COLO829 (cell line): ENCODE measurements around the gene TTYH1.
"Not testable (repeated sequence)": the region's sequence is repeated elsewhere in the genome, so short reads cannot be mapped to it uniquely, and the experiment has no call there.

ENCODE experiments used
- DNase-seq: peaks from one replicate; pipeline ENCODE4 v3.0.0; 2012; ENCODE audit warnings: low spot score

The TTYH1 gene

GRCh38 chr19:54446349-54446748 lies 31.1 kb downstream of the TTYH1 start:
- DNase-seq: not testable (repeated sequence)

DNA sequence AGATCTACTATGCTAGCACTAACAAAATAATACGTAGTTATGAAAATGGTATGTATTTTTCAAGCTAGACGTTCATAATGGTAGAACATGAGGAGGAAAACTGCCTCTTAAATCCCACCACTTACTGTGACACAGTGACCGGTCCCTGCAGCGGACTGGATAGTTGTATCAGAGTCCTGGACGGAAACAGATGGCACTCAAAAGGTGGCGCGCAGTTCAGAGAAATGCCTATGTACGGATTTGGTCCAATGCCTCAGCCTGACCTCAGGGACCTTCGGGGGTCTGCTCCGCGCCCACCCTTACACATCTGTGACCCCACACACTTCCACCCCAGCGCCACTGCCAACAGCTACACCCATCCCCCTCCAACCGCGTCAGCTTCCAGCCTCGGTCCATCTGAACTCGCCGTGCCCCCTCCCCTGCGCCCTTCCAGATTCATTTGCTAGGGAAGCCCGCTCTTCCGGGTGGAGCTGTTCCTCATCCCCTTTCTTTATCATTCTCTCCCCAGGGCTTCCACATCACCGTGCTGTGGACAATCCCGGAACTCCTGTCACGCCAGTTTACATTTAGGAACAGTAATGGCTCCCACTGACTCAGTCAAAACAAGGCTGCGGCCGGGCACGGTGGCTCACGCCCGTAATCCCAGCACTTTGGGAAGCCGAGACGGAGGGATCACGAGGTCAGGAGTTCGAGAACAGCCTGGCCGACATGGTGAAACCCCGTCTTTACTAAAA lies 32.9 kb downstream of the TTYH1 start:
- peak; percentile 45 for DNase-seq

- peak; percentile 97 for DNase-seq
Measured at GRCh38 chr19:54448774-54449700, 33.8 kb downstream of the TTYH1 start, which contains the start of gene LENG8. Gene LENG8, plus strand, starts transcription at chr19:54449199. Its CDS starts 2,146 bp downstream, at chr19:54451345.

DNA sequence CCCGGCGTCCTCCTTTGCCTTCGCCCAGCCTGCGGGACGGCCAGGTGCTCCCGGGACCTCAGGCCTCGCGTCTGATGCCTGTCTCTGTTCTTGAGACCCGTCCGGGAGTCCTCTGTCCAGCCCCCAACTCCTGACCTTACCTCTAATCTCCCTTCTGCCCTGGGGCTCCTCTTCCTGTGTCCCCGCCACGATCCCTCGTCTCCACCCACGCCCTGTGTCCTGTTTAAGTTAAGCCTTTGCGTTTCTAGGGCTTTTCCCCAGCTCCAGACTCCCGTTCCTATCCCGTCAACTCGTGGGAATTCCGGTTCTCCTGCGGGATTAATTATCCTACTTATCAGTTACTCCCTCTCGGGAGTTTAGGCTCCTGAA lies 34.4 kb downstream of the TTYH1 start:
- DNase-seq: no peak

DNA sequence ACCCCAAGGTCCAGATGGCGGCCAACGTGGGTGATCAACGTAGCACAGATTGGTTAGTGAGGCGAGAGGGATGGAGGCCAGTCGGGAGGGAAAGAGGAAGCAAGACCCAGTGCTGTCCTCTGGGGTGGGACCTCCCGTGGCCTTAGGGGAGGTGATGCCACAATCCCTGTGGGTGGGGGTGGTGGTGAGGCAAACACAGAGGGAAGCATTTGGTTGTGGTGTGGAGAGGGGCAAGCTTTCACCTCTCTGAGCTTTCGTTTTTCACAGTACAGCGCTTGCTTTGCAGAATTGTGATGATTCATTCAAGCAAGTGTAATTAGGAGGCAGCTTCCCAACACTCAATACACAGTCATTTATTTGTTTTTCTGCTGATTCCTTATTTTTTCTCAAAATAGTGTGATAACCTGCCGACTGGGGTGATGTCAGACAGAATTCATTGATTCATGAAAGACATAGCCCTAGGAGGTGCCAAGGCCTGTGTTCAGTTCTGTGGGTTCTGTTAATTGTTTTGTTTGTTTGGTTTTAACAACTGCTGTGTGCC lies 36.1 kb downstream of the TTYH1 start:
- no peak for DNase-seq

GRCh38 chr19:54451997-54452396 lies 36.7 kb downstream of the TTYH1 start:
- no peak for DNase-seq

DNA sequence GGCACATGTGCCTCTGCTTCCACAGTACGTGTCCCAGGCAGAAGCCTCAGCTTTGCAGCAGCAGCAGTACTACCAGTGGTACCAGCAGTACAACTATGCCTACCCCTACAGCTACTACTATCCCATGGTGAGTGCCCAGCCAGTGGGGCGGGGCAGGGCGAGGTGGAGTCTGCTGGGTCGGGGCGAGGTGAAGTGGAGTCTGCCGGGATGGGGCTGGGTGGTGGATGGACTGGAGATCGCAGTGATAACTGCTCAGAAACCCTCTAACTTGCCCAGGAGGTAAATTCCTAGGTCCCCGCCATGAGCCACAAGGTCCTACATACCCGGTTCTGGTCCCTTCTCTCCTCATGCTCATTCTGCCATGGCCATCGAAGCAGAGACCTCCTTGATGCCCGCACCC lies 37.4 kb downstream of the TTYH1 start:
- DNase-seq: no peak

DNA sequence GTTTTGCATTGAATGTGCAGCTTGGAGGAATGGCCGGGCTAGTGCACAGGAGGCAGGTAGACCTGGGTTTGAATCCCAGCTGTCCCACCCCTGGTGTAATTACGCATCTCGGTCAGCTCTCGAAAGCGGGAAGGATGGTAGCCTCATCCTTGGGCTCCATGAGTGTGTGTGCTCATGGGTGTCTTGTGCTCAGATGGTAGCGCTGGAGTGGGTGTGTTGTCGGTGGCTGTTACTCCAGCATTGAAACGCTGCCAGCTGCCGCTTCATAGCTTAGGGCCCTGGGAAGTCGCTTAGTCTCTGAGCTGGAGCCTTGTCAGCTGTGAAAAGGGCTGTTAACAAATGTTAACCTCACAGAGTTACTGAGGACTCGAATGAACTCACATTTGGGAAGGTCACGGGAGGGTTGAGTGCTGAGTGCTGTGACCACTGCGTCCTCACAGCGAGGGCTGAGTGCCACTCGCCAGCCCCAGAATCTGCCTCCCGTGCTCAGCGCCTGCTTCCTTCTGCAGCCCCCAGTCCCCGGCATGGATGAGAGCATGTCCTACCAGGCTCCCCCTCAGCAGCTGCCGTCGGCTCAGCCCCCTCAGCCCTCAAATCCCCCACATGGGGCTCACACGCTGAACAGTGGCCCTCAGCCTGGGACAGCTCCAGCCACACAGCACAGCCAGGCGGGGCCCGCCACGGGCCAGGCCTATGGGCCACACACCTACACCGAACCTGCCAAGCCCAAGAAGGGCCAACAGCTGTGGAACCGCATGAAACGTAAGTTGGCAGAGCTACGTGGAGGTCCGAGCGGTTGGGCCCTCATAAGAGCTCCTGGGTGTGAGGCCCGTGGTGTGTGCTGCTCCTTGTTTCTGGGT lies 38.9 kb downstream of the TTYH1 start:
- no peak for DNase-seq

DNA sequence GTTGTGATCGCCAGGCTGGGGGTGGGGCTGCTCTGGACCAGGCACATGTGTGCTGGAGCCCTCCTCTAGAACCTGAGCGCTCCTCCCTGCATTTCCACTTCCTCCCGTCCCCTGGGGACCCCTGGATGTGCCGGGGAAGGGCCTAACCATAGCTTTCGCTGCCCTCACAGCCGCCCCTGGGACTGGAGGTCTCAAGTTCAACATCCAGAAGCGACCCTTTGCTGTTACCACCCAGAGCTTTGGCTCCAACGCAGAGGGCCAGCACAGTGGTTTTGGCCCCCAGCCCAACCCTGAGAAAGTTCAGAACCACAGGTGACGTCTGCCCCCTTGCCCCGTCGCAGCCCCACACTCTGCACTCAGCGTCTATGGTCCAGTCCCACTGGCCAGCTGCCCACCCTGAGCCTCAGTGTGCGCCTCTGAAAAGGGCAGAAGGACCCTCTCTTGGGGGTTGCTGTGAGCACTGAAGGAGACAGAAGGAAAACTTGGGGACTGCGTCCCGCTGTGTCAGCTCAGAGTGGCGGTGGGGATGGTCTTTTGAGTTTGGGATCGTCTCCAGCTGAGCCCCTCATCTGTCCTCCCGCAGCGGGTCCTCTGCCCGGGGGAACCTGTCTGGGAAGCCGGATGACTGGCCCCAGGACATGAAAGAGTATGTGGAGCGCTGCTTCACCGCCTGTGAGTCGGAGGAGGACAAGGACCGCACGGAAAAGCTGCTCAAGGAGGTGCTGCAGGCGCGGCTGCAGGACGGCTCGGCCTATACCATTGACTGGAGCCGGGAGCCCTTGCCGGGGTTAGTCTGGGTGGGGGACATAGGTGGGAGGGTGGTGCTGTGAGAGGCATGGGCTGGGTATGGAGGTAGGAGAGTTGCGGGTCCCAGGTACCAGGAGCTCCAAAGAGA lies 39.8 kb downstream of the TTYH1 start:
- DNase-seq: no peak

- no peak for DNase-seq
Measured at GRCh38 chr19:54455786-54456422, 40.6 kb downstream of the TTYH1 start.

DNA sequence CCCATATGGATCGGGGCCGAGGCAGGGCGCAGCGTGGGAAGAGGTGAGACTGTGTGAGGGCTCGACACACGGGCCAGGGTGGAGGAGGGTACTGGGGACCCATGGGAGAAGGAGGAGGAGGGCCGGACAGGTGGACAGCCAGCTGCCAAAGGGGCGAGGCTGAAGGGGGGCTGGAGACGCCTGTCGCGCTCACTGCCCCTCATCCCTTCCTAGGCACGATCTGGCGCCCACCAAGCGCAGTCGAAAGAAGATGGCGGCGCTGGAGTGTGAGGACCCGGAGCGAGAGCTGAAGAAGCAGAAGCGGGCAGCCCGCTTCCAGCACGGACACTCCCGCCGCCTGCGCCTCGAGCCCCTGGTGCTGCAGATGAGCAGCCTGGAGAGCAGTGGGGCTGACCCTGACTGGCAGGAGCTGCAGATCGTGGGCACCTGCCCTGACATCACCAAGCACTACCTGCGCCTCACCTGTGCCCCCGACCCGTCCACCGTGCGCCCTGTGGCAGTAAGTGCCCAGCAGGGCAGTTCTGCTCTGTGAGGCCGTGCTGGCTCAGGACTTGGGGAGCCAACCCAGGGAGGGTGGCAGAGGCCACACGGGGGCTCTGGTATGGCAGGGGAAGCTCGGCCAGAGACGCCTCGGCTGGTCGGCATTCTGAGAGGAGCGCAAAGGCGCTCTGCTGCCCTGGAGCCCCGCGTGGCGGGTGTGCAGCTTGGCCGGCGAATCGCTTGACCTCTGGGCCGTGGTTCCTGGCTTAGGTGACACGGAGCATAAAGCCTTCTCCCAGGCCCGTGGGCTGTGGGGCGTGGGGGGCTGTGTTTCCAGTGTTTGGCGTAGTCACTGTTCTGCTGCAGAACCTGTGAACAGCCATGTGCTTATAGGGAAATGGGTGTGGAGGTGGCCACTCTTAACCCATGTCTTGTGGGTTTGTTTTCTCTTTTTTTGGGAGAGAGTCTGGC lies 41.4 kb downstream of the TTYH1 start:
- no peak for DNase-seq

DNA sequence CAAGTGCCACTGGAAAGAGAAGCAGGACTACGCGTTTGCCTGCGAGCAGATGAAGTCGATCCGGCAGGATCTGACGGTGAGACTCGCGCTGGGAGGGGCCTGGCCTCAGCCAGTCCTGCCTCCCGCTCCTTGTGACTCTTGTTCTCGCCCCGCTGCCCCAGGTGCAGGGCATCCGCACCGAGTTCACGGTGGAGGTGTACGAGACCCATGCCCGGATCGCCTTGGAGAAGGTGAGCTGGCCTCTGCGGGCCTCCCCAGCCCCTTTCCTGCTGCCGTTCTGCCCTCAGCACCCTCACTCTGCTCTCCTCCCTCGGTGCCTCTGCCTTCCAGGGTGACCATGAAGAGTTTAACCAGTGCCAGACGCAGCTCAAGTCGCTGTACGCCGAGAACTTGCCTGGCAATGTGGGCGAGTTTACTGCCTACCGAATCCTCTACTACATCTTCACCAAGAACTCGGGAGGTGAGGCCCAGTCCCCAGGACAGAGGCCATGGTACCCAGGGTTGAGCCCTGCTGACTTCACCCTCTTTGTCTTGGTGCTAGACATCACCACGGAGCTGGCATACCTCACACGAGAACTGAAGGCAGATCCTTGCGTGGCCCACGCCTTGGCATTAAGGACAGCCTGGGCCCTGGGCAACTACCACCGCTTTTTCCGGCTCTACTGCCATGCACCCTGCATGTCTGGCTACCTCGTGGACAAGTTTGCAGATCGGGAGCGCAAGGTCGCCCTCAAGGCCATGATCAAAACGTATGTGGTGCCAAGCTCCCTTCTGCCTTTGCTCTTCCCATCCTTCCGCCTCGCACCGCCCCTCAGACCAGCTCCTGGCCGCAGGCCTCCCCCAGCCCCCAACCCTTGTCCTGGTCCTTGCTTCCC lies 42.7 kb downstream of the TTYH1 start:
- DNase-seq: no peak

DNA sequence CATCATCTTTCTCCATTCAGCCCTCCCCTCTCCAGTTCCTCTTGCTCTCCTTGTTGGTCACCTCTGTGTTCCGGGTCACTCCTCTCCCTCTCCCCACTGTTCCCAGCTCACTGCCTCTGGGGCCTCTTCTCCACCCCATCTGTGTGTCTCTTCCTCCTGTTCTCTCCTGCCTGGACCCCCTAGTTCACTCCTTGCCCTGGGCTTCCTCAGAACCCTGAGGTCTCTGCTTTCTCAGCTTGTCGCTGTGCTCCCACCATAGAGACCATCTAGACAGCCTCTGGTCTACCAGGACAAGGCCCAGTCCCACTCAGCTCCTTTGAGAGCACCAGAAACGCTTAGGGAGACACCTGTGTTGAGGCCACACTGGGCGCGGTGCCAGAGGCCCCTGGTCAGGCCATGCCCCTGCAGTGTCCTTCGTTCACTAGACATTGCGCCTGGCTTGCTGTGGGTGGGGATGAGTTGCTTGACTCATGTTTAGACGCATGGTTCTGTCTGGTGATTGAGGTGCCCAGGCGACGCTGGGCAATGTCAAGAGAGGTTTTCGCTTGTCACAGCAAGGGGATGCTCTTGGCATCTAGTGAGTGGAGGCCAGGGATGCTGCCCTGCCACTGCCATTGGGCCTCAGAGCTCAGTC lies 43.5 kb downstream of the TTYH1 start:
- DNase-seq: no peak

DNA sequence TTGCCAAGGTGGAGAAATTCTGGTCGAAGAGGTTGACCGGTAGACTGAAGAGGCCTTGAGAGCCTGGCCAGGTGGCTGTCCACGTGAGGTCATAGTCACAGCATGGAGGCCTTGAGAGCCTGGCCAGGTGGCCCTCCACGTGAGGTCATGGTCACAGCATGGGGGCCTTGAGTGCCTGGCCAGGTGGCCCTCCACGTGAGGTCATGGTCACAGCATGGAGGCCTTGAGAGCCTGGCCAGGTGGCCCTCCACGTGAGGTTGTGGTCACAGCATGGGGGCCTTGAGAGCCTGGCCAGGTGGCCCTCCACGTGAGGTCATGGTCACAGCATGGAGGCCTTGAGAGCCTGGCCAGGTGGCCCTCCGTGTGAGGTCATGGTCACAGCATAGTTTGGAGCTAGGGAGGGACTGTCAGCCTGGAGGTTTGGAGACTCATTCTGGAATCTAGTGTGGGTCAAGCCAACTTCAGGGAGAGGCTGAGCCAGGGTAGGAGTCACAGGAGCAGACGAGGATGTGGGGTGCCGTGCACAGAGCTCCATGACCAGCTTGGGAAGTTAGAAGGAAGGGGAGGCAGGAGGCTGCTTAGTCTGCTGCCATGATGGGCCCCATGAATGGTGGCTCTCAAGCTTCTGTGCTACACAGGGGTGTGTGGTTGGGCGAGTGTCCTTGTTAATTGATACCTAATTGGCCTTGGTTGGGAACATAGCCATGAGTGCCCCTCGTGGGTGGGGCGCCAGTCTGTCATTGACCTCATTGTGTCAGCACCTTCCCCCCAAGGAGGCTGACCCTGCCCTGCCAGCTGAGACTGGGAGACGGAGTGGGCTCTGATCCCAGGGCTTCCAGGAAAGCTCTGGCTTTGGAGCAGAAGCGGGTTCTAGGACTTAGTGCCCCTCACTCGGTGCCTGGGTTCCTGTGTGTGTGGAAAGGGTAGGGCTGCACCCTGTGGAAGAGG lies 44.3 kb downstream of the TTYH1 start:
- no peak for DNase-seq

DNA sequence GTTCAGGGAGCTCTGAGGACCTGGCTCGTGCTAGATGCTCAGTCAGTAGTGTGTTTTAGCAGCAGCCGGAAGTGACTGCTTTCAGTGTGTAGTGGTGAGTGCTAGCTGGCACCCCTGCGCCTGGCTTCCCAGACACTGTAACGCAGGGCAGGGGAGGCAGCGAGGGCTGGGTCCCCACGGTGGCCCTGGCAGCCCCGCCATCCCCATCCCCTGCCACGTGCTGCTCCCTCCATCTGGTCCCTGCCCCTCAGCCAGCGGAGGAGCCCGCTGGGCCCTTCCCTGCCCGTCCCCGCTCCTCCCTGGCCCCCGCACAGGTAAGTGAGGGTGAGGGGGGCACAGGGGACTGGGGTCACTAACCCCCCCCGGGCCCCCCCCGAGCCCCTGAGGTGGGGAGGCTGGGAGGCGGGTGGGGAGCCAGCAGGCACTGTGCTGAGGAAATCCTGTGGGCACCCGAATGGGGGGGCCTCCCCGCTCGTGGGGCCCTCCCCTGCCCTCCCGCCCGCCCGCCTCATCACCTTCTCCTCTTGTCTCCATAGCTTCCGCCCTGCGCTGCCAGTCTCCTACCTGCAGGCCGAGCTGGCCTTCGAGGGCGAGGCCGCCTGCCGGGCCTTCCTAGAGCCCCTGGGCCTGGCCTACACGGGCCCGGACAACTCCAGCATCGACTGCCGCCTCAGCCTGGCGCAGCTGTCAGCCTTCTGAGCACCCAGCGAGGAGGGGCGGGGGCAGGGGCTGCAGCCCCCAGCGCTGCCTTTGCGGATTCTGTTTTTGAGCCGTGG lies 45.2 kb downstream of the TTYH1 start:
- no peak for DNase-seq

GRCh38 chr19:54461210-54461609 lies 45.9 kb downstream of the TTYH1 start:
- no peak for DNase-seq
